ENCODE measurements around the gene GRIA3.
"Not testable (repeated sequence)": the region's sequence is repeated elsewhere in the genome, so short reads cannot be mapped to it uniquely, and the experiment has no call there.

Gene GRIA3

DNA sequence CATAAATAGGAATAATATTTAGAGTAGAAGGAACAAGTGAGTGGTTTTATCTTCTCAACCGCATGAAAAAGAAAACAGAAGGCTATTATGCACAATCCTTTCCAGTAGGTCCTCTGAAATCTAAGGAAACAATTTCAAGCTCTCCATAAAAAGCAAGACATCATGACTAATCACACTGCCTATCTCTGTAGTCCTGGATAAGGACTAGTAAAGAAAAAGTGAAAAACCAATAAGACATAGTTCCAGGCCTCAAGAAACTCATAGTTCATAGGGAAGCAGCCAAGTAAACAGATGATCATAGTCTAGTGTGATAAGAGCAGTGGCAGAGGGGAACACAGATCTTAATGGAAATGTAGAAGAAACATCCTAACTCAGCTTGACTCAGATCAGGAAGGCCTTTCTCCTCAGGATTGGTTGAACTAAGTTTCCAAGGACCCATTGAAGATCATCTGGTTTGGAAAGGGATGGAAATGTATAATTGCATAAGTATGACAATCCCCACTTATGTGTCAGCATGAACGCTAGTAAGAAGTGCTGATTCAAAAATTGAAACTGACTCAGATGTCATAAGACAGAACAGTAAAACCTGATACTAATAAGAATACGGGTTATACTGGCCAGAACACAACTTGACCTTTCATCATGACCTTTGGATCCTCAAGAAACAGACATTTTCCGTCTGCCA, 155.3 kb downstream of the GRIA3 start:
- DNase-seq (ENCODE audit: low read depth in 3 of 3, low spot score in 1 of 3) = no peak

DNA sequence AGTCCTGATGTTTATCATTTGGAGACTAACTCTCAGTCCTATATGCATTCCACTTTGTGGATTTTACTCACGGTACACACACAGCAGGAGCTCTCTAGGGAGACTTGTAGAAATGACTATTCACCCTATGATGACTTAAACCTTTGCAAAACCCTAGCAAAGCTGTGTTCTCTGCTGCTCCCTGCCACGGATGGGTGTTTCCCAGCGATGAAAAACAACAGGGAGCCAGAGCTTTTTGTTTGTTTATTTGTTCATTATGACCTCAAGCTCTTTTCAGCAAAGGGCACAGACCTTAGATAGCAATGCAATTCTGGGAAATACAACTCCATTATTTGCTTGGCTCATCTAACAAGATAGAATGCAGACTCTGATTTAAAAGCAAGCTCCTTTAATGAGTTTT, 156.6 kb downstream of the GRIA3 start:
- DNase-seq (ENCODE audit: low read depth in 3 of 3, low spot score in 1 of 3) = no peak

DNA sequence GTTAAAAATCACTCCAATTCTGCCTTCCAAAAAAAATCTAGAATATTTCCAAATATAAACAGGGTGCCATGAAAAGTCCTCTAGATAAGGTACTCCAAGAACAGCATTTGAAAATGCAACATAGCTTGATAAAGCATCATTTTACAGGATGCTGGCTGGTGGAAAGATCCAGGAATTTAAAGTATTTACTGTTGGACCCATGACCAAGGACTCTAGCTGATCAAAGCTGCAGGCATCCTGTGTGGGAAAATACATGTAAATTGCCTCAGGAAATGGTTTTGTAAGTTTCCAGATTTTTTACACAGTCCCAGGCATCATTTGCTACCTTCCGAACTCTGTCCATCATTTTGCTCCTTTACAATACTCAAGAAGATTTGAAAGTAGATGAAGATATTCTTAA, 164.4 kb downstream of the GRIA3 start:
- no peak for DNase-seq (ENCODE audit: low read depth in 3 of 3, low spot score in 1 of 3)

DNA sequence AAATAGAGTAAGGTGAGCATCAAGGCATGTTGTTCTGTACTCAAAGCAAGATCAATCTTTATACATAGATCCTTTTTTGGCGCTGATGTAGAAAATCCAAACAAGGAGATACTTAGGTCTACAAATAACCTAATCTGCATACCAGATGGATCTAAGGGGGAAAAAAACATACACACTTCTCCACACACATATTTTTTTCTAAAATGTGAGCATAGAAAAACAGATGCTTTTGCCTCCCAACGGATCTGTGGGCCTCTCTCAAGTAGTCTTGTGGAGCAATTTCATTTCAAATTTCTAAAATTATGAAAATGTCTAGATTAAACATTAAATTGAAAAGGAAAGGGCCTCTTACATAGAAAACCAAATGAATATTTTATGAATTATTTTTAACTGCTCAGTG, 166.1 kb downstream of the GRIA3 start:
- DNase-seq (ENCODE audit: low read depth in 3 of 3, low spot score in 1 of 3) = no peak

DNA sequence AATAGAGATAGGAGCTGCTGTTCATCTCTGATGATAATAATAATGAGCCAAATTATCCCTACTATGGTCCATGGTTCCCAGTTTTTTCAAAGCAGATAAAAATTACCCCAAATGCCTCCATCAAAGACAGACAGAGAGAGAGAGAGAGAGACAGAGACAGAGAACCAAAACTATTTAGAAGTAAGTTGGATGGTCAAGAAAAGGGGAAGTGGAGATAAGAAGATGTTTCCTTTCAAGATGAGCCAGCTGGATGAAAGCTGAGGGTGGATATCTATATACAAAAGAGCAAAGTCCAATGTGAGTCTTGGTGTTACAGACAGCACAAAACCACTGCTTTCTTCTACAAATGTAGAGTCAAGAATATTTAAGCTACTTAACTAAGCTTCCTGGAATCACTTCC, 173.9 kb downstream of the GRIA3 start:
- no peak for DNase-seq (ENCODE audit: low read depth in 3 of 3, low spot score in 1 of 3)

DNA sequence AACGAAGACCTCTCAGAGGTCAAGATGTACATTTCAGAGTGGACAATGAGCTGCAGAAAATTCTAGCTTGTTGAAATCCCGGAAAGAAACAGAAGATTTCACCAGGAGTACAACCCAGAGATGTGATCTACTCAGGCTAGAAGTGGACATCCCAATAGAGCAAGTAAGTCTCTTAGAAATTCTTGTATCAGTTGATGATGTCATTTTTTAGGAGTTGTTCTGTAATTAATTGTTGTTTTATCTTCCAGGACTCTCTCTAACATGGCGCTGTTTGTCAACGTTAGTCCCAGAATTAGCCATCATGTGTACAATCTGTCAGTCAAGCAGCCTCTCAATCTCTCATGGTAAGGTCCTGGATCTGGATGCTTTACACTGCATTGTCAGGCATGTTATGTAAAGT, 174.4 kb downstream of the GRIA3 start:
- DNase-seq (ENCODE audit: low read depth in 3 of 3, low spot score in 1 of 3) = no peak

DNA sequence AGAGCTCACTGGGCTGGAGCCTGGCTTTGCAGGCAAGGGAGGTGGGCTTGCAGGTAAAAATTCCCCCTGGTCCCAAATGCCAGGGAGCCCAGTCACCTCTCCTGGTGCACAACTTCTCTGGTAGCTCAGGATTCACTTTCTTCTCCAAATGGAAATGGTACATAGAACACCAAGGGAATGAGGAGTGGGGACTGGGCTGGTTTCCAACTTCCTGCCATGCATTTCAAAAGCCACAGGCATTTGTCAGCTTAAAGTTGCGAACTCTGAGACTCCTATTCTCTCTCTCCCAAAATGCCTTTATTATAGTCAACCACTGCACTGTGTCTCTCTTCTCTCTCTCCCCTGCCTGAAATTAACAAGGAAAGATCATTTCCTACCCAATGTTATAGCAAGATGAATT, 177.3 kb downstream of the GRIA3 start:
- DNase-seq (ENCODE audit: low read depth in 3 of 3, low spot score in 1 of 3) = no peak

DNA sequence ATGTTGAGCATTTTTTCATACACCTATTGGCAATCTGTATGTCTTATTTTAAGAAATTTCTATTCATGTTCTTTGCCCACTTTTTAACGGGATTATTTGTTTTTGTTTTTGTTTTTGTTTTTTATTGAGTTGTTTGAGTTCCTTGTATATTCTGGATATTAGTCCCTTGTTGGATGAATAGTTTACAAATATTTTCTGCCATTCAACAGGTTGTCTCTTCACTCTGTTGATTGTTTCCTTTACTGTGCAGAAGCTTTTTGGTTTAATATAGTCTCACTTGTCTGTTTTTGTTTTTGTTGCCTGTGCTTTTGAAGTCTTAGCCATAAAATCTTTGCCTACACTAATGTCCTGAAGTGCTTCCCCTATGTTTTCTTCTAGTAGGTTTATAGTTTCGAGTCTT, 202.1 kb downstream of the GRIA3 start:
- DNase-seq (ENCODE audit: low read depth in 3 of 3, low spot score in 1 of 3) = not testable (repeated sequence)

DNA sequence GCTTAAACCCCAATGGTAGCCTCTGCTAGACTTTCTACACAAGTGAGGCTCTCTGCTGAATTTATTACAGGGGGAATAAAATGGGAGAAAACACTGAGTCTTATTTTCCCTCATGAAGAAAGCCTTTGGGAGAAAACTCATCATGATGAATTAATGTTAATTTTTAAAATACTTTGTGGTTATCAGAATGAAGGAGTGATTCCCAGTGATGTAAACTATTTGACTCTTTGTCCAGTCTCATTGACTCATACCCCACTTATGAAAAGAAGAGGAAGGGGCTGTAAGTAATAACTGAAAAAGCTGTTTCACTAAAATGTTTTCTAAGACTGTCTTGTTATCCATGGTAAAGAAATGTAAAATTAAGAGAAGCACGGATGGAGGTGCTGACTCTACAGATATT, 208.8 kb downstream of the GRIA3 start:
- no peak for DNase-seq (ENCODE audit: low read depth in 3 of 3, low spot score in 1 of 3)

DNA sequence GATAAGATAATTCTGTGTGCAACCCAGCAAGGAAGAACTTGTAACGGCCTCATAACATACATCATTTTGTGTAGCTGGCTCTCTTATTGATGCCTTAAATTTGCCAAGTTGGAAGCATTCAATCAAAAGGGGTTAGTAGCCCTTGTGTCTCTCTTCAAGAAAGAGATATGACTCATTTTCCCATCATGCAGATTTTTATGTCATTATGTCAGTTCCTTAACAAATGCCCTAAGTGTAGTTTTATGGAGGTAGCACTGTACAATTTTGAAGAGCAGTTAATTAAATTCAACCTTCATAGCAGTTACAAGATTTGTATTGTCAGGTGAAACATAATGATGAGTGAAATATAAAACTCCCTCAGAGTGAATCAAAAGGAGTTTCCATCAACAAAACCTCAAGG, 215.6 kb downstream of the GRIA3 start:
- DNase-seq (ENCODE audit: low read depth in 3 of 3, low spot score in 1 of 3) = no peak

DNA sequence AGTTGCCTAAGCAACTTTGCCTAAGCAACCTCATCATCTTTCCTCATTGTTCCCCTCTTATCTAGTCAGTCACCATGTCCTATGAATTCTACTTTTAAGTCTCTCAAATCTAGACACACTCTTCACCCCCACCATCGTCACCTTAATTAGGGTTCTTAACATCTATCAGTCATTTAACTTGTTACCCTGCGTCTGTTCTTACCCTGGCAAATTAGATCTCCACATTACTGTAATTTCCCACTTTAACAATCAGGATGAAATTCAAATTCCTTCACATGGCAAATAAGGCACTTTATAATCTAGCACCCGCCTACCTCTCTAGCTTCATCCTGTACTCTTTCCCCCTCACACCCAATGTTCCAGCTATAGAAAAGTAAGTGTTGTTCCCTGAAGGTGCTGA, 221.2 kb downstream of the GRIA3 start:
- DNase-seq (ENCODE audit: low read depth in 3 of 3, low spot score in 1 of 3) = no peak

DNA sequence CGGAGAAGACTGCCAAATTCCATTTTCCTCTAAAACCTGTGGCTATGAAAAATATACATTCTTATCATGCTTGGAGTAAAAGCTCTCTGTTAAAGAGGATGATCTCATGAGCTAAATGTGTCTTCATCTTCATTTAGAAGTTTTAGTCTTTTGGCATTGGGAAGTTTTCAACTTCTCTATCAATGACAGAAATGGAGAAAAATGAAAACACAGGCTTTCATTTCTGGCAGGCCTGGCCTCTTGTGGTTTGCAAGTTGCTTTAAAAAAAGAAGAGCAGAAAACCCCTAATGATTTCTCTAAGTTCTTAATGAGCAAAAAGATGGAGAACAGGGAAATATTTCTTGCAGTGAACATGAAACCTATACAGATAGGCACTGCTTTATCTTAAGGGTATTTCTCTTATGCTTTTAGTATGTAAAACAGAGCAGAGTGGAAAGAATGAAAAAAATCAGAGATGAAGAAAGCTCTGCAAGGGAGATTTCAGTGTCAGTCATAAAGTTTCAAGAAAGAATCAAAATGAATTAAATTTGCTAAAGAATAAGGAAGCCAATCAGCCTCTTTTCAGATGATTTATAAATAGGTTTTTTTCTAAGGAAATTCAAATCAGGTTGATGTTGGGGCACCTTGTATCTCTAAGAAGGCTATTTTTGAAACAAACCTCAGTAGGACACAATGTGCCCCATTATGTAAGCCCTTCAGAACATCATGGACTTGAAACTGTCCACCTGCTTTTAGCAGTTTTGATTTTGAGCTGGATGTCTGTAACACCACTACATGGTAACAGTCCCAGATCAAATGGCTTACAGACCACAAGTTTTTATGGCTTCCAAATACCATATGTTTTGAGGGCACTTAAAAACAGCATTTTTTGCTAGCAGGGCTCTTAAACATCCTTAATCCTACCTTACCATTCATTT, 225.0 kb downstream of the GRIA3 start:
- DNase-seq (ENCODE audit: low read depth in 3 of 3, low spot score in 1 of 3) = no peak

DNA sequence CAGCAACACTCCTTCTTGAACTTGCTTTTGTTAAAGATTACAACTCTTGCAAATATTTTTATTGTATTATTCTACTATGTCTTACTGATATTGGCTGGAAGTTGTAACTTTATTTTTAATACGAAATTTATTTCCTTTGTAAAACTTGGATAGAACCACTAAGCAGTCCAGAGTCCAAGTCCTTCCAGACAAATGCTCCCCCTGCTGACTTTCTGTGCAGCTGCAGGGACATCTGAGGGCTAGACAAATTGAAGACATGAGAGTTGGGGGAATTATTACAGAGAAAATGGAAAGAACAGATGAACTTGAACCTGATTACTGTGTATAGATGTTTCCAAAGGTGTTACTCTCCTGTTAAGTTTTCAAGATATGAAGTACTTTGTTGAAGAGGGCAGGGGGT, 238.8 kb downstream of the GRIA3 start:
- no peak for DNase-seq (ENCODE audit: low read depth in 3 of 3, low spot score in 1 of 3)

DNA sequence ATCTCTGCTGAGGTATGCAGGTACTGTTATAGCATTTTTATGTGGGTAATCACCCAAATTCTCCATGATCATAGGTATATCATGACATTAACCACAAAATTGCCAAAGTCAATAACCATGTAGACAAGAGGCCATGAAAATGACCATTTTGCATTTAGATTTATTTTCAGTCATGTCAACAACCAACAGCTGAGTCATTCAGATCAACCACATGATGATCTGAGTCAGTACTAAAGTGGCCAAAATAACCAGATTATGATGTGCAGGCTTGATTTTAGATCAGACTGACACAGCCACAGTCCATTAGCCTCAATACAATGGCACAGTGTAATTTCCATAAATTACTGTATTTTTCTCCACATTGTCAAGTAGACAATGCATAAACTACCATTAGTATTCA, 240.5 kb downstream of the GRIA3 start:
- no peak for DNase-seq (ENCODE audit: low read depth in 3 of 3, low spot score in 1 of 3)

DNA sequence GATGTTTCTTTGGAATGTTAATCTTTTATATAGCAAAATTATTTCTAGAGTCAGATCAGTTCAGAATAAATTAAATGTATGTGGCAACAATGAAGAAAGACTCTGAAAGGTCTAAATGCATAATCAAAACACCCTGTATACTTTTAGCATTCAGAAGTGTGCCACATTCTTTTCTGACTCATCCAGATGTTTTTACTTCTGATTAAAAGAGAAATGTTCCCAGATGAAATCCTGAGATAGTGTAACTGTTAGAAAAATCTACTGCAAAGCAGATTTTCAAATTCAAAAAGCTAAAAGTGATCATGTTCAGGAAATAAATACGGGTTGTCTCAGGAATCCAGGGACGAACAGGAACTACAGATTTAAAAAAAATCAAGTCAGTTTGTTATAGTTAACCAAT, 241.4 kb downstream of the GRIA3 start:
- no peak for DNase-seq (ENCODE audit: low read depth in 3 of 3, low spot score in 1 of 3)

DNA sequence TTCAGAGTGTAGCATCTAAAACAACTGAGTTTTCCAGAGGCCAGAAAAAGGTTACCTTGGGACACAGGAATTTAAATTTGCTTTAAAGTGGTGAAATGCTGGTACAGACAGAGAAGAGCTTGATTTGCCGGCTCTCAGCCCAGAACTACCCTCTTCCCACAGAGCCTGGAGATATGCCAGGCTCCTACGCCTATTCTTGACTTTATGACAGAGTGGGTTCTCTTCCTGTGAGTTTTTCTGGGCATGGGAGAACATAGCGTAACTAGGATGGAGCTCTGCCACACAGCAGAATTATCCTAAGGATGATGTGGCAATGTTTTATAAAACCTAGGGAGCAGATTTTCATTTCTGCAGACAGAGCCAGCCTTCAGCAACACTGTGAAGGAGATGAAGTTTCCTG, 241.8 kb downstream of the GRIA3 start:
- DNase-seq (ENCODE audit: low read depth in 3 of 3, low spot score in 1 of 3) = no peak

DNA sequence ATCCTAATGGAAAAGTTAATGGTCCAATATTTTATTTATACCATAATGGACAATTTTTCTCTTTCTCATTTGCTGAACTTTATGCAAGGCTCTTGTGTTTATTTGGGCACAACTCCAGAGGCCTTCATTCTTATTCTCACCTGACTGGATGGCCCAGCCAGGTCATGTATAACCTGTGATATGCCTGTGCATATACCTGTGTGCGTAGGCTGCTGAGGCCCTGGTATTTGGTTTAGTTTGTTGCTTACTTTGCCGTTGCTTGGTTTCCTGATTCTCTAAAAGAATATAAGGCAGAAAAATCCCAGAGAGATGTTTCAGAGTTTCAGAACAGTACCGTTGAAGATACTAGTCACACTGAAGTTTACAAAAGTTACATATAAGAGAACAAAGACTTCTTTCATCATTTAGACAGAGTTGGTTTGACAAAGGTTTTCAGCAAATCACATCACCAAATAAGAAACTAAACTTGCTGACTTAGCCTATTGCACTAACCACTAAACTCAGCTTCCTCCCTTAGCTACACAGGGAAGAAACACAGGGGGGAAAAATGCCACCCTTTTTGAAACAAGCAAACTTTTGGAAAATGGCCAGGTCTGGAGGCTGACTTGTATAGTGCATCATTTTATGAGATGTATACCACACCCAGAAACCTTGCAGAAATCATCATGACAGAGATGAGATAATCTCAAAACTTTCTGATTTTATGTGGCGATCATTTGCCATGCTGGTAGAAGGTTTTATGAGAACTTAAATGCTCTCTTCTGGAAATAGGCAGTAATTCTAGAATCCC, 248.5 kb downstream of the GRIA3 start:
- DNase-seq (ENCODE audit: low read depth in 3 of 3, low spot score in 1 of 3) = no peak

DNA sequence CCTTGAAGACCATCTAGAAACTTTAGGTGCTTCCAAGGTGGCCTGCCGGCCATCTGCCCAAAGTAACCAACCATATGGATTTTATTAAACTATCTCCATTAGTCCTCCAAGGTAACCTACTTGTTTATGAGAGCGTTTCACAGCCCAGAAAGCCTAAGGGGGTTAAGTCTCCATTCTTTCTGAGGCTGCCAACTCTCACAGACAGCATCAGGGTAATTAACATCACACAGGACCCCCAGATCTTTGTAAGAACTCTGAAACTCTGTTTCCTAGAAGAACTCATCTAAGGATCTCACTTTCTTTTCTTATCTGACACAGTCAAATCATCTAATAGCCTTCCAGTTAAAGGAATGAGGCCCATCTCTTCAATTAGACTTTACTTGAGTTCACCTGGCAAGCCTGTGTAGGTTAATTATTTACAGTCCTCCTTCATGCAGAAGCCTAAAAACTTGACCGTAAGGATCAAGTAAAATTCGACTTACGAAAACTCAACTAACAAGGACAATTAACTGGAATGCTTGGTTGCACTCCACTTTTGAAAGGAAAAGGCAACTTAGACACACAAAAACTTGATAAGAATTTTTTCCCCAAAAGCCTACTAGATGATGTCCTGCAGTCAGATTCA, 252.5 kb downstream of the GRIA3 start:
- no peak for DNase-seq (ENCODE audit: low read depth in 3 of 3, low spot score in 1 of 3)

DNA sequence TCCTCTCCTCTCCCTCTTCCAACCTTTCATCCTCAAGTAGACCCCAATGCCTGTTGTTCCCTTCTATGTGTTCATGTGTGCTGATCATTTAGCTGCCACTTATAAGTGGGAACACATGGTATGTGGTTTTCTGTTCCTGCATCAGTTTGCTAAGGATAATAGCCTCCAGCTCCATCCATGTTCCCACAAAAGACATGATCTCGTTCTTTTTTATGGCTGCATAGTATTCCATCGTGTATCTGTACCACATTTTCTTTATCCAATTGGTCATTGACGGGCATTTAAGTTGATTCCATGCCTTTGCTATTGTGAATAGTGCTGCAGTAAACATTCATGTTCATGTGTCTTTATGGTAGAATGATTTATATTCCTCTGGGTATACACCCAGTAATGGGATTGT, 255.8 kb downstream of the GRIA3 start:
- DNase-seq (ENCODE audit: low read depth in 3 of 3, low spot score in 1 of 3) = not testable (repeated sequence)

DNA sequence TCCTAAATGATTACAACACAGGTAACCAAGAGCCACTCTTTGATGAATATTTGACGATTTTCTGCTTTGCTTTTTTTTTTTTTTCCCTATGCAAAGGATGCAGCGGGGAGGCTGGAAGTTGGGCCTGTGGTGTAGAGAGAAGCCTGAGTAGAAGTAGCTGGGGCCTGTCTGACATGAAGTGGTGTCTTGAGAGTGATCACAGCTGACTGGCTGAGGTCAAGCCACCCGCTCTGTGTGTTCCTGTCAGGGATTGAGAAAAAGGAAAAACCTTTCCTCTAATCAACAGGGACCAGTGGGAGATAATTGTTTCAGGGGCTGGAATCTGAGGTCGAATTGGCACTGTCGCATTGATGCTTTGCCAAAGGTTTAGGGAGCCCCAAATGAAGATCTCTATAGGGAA, 258.7 kb downstream of the GRIA3 start:
- DNase-seq (ENCODE audit: low read depth in 3 of 3, low spot score in 1 of 3) = no peak

DNA sequence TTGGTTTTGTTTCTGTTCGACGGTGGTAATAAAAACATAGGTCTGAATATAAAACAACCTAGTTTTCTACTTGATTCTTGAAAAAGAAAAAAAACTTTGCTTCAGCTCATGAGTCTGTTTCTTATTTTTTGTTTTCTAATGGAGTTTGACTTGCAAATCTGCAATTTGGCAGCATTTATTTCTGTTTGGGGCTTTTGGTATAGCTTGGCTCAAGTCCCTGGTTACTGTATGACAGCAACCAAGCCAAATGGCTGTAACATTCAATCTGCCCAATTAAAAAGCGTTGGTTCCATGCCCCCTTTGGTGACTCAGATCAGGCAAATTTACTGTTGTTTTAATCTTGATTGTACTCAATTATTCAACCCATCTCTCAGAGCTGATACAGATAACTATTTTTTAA, 263.4 kb downstream of the GRIA3 start:
- DNase-seq (ENCODE audit: low read depth in 3 of 3, low spot score in 1 of 3) = no peak
